GM12865 (cell line): ENCODE measurements around the gene BPIFA2.
A peak's percentile ranks its signal among the peaks of the same experiment; 100 is the strongest.

Experiments used
- DNase-seq: peaks from one replicate; pipeline ENCODE4 v3.0.0; 2010; ENCODE audit warnings: low read depth
- H3K4me3 ChIP-seq: 2 replicates; pipeline ENCODE4 v1.5.1; 2011; ENCODE audit warnings: mild to moderate bottlenecking, low read depth, low read length, control low read depth
- TF ChIP-seq, protein P1 (sequence below): IDR thresholded peaks from 2 replicates; pipeline ENCODE4 v1.5.1; 2011; ENCODE audit warnings: low read length, control low read depth, low read depth, inconsistent platforms; ENCODE audit not compliant: insufficient read depth; ENCODE audit errors: missing control alignments

Gene BPIFA2

DNA sequence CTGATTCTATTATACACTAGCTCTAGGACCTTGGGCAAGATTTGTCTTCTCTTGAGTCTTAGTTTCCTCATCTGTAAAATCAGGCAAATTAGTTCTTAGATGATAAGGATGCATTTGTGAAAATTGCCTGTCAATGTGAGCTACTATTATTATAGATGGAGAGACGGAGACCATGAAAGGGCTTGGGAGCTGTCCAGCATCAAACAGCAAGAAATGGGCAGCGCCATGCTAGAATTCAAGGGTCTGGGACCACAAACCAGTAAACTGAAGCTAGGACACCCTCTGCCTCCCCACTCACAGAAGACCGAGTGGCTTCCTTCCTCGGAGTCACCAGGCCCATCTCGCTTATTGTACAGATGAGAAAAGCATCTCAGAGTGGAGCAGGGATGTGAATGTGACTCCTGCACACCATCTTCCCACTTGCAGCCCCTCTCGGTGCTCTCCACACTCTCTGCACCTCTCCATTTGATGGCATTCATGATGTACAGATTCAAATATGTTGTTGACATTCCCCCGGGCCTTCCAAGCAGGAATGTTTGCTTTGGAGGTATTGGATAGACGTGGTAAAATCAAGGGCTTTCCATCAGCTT lies 25.0 kb downstream of the BPIFA2 start:
- no peak overlapping the region for H3K4me3 ChIP-seq
- TF ChIP-seq, protein P1, sequence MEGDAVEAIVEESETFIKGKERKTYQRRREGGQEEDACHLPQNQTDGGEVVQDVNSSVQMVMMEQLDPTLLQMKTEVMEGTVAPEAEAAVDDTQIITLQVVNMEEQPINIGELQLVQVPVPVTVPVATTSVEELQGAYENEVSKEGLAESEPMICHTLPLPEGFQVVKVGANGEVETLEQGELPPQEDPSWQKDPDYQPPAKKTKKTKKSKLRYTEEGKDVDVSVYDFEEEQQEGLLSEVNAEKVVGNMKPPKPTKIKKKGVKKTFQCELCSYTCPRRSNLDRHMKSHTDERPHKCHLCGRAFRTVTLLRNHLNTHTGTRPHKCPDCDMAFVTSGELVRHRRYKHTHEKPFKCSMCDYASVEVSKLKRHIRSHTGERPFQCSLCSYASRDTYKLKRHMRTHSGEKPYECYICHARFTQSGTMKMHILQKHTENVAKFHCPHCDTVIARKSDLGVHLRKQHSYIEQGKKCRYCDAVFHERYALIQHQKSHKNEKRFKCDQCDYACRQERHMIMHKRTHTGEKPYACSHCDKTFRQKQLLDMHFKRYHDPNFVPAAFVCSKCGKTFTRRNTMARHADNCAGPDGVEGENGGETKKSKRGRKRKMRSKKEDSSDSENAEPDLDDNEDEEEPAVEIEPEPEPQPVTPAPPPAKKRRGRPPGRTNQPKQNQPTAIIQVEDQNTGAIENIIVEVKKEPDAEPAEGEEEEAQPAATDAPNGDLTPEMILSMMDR = no peak
- no peak for DNase-seq

DNA sequence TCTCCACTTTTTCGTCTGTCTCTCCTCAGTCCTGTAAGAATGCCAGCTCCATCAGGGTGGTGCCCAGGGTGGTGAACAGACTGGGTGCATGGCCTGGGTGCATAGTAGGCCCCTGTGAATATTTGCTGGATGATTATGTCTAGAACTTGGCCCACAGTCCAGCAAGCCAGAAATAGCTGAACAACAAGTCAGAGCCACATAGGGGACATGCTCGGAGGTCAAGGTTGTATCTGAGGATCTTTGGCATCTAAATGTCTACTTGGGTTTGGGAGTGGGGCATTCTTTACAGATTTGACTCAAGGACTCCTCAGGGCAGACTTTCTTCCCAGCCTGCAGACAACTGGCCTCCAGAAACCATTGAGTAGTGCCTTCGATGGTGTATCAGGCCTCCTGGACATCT lies 31.1 kb downstream of the BPIFA2 start:
- TF ChIP-seq, protein P1 = no peak
- no peak for DNase-seq
- no peak overlapping the region for H3K4me3 ChIP-seq

DNA sequence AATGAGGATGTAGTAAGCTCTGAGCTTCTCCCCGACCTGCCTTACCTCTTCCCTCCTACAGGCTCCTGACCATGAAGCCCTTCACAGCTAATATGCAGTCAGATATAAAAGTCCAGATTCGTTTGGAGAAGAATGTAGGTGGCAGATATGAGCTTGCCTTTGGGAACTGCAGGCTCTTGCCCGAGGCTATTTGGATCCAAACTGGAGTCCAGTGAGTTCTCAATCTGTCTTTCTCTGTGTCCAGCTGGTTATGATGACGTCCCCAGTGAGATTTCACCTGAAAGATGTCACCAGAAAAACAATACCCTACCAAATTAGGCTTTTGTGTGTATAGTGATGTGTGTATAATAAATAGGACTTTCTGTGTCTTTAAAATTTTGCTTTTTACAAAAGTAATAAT lies 34.5 kb downstream of the BPIFA2 start:
- DNase-seq = no peak
- no peak overlapping the region for H3K4me3 ChIP-seq
- TF ChIP-seq, protein P1 = no peak

DNA sequence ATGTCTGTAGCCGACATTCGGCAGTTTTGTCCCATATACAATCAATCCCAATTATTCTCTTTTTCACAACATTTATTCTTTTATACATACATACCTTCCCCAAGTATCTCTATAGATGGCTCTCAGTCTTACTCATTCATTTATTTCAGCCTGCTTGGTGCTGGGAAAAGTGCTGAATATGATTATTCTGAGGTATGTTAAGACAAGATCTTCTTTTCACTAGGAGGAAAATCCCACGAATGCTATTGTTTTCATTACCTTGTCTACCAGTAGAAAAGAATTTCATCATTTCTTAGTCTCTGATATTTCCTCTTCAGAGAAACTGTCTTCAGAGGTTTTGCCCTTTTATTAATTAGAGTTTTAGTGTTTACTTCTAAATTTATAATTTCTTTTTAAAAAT lies 35.5 kb downstream of the BPIFA2 start:
- no peak overlapping the region for H3K4me3 ChIP-seq
- DNase-seq = no peak
- TF ChIP-seq, protein P1 = no peak

DNA sequence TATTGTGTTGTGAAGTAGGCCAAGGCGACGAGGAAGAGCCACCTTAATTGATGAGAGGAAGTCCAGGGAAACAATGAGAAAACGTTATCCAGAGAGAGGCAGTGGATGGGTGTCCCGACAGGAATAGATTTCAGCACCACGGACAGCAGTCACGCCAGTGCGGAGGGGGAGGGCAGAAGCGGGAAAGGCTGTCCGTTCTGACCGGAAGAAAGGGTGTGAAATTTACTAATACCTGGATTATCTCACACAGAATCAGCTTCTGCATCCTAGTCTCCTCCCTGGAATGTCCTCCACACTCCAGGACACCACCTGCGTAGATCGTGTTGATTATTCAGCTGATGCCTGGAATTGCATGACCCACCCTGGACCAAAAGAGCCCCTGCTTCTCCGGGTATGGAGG lies 41.8 kb downstream of the BPIFA2 start:
- peak; percentile 63 for DNase-seq
- H3K4me3 ChIP-seq = no peak overlapping the region
- TF ChIP-seq, protein P1 = no peak

DNA sequence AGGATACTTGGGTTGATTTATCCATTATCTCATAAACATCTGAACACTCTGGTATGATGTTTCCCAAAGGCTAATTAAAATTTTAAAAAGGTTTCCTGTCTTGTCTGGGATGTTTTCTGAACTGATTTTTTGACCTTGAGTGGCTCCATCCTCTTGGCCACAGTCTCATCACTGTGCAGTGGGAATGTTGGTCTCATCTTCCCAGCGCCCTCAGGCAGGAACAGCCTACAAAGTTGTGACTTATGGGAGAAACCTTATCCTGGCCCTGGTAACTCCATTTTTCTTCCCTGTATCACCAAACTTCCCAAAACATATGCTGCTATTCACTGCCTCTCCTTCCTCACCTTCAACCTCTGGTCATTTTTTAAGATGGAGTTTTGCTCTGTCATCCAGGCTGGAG lies 42.4 kb downstream of the BPIFA2 start:
- TF ChIP-seq, protein P1 = no peak
- no peak overlapping the region for H3K4me3 ChIP-seq
- DNase-seq = no peak

DNA sequence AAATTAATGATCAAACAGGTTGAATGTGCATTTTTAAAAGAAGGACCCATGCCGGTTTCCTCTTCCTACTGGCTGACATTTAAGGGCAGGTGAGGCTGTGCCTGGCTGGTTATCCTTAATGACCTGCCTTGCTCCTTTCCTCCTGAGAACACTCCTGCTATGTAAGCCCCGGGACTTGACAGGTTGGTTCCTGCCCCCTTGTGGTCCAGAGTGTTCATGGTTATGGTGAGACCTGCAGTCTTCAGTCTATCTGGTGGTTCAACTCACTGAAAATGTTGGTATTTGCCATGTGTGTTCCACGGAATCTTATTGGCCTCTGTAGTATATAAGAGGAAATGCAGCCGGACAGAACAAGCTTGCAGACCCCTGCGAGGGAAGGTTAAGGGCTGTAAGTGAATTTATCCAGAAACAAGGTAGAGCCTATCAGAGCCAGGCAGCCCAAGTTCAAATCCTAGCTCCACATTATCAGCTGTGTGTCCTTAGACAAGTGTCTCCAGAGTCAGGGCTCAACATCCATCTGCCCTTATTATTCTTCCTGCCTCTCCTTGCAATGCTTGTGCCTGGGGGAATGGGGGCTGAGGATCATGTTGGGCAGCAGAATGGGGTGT lies 44.0 kb downstream of the BPIFA2 start:
- DNase-seq = peak; percentile 71

More for the DNA sequence above, 44.0 kb downstream of the BPIFA2 start:
- TF ChIP-seq, protein P1 = peak; percentile 56
- no peak overlapping the region for H3K4me3 ChIP-seq
